ENCODE measurements around the gene UBE2L3.

GRCh38 chr22:21582801-21583740 lies 15.6 kb downstream of the UBE2L3 start:
- TF ChIP-seq, protein P1, sequence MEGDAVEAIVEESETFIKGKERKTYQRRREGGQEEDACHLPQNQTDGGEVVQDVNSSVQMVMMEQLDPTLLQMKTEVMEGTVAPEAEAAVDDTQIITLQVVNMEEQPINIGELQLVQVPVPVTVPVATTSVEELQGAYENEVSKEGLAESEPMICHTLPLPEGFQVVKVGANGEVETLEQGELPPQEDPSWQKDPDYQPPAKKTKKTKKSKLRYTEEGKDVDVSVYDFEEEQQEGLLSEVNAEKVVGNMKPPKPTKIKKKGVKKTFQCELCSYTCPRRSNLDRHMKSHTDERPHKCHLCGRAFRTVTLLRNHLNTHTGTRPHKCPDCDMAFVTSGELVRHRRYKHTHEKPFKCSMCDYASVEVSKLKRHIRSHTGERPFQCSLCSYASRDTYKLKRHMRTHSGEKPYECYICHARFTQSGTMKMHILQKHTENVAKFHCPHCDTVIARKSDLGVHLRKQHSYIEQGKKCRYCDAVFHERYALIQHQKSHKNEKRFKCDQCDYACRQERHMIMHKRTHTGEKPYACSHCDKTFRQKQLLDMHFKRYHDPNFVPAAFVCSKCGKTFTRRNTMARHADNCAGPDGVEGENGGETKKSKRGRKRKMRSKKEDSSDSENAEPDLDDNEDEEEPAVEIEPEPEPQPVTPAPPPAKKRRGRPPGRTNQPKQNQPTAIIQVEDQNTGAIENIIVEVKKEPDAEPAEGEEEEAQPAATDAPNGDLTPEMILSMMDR (optimal IDR thresholded peaks at IDR 0.05 in 1 of 3, IDR thresholded peaks at IDR 0.05 in 1 of 3, conservative IDR thresholded peaks at IDR 0.05 in 1 of 3; ENCODE audit: extremely low read depth in 1 of 3, insufficient read depth in 2 of 3, low read length in 3 of 3), result no peak
- no peak for TF ChIP-seq EZH2 (IDR thresholded peaks at IDR 0.05; ENCODE audit: low read length)
